GM18520 (cell line): ENCODE measurements around the gene RNF13.

Experiments used
- ATAC-seq: cut with Tn5 transposase; IDR thresholded peaks from one replicate; pipeline ENCODE4 v1.9.1; 2021; ENCODE audit not compliant: unreplicated experiment

Gene RNF13

DNA sequence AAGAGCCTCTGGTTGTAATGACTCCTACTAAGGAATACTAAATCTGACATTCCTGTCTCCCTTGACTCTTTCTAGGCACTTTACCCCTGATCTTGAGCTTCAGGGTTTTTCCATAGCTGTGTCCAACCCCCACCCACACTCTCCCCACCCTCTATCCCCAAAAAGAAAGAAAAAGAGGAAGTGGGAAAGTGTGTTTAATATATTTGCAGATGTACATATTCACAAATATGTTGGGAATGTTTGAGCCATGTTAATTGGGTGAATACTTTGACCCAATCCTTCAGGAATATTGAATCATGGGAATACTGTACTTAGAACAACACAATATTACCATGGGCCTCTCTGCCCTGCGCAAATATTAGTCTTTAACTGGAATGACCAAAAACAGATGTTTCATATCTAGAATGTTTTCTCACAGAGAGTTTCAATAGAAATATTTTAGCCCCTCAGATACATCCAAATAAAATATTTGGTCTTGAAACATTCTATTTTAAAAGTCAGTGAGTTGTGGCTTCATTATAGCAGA, 177.5 kb downstream of the RNF13 start:
- no peak for ATAC-seq

DNA sequence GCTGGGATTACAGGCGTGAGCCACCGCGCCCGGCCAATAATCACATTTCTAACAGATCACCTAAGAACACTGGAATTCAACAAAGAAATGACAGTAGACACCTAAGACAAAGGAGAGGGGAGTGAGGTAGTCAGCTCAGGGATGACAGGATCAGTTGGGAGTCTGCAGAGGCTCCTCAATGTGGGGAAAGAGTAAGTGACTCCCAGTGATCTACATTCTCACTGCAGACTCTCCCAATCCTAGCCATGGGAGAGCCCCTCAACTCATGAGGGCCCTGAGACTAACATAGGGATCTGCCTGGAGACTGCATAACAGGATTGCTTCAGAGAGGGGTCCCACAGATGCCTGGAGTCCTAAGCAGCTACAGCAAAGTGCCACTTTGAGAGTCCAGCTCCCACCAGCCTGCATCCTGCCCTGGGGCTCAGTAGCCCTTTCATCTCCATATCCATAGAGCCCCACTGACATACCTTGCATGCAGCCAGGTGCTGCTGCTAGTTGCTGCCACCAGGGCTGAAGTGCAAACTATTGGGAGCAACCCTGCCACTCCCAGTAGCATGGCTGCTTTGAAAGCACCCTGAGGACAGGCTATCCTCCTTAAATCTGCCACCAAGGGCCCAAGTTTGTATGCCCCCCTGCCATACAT, 179.5 kb downstream of the RNF13 start:
- ATAC-seq, result no peak

DNA sequence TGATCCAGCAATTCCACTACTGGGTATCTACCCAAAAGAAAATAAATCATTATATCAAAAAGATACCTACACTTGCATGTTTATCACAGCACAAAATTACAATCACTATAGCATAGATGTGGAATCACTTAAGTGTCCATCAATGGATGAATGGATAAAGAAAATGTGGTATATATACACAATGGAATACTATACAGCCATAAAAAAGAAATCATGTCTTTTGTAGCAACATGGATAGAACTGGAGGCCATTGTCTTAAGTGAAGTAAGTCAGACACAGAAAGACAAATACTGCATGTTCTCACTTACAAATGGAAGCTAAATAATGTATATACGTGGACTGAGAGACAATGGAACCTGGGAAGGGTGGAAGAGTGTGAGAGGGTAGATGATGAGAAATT, 185.9 kb downstream of the RNF13 start:
- ATAC-seq, result no peak

DNA sequence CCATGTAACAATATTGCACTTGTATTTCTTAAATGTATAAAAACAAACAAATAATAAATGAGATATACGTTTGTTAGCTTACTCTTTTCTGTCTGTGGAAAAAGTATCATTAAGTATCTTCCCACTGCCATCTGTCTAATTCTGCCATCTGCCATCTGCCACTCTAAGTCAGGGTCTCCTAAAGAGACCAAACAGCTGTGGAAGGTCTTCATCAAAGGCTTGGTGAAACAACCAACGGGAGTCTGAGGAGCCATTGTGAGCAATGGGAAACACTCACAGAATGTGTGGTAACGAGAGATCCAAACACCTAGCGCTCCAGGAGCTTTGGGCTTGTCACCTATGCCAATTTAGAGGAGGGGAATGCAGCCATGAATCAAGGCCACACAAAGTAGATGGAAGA, 186.4 kb downstream of the RNF13 start:
- no peak for ATAC-seq

DNA sequence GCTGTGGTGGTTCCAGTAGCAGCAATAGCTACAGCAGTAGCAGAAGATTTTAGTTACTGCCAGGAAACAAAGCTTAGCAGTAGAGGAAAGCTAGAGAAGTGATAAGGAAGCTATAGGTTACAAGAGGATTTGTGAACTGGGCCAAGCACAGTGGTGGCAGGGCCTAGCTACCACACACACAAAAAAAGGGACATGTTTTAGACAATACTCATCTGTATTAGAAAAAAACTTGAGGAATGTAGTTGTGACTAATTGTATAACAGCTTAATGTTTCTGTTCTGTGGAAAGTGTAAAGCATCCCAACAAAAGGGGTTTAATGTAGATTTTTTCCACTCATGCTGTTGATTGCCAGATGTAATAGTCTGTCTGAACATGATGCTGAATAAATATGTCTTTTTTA, 187.6 kb downstream of the RNF13 start:
- no peak for ATAC-seq

DNA sequence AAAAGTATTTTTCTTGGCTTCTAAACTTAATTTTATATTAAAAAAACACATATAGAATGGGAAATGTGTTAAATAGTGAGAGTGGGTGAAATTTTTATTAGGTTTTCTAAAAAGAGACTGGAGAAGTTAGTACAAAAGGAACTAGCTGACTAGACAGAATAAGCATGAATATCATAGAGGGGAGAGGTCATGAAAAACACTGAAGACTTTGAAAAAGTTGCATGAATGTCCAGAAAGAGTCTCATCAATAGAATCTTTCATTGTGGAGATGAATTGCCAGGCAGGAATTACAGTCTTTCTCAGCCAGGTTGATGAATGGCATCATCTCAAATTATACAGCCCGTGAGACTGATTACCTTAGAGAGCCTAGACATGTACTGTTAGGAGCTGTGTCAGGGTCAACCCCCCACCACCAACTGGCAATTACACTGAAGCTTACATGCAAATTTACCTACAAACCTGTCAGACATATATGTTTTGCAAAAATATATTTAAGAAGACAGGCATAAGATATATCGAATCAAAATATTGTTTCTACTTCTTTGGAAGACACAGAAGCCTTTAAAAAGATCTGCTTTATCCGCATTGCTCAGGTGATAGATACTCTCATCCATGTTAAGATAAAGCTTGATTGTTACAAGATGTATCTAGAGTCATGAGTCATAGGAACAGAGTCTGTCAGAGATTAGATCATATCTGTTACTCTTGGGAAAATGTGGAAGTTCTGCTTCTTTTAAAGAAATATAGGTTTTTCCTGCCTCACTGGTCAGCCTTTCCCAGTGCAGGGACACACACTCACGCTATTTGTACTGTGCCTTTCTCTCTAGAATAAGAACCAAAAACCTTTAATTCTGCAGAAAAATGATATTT, 192.5 kb downstream of the RNF13 start:
- no peak for ATAC-seq

DNA sequence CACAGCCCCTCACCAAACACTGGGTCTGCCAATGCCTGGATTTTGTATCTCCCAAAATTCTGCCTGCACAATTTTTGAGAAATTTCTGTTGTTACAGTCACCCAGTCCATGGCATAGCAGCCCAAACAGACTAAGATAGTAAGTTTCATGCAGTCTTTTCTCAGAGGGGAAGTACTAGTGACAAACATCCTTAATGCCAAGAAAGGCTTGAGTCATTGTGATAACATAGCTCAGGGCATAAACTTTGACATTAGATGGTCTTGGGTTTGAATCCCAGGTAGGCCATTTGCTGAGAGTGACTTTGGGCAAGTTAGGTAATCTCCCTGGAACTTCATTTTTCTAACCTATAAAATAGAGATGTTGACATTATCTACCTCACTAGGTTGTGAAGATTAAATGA, 193.8 kb downstream of the RNF13 start:
- no peak for ATAC-seq
